Measurements from ENCODE around the gene KCNH8.

GRCh38 chr3:19215427-19215826 lies 67.1 kb downstream of the KCNH8 start:
- TF ChIP-seq SRF (IDR thresholded peaks at IDR 0.05; ENCODE audit: low read depth) (no peak), POLR2A (IDR thresholded peaks at IDR 0.05; ENCODE audit: borderline replicate concordance, extremely low read depth, insufficient read depth, insufficient read length) (no peak)

Data from HCT116 (cell line).